ENCODE results near the gene PPP1R15A. TPM values are rescaled to one million over a fixed set of nuclear protein-coding genes. Genes with fewer than 3 reads are reported as not detected.
A peak's percentile ranks its signal among the peaks of the same experiment; 100 is the strongest.
"Not testable (repeated sequence)": the region's sequence is repeated elsewhere in the genome, so short reads cannot be mapped to it uniquely, and the experiment has no call there.

Gene PPP1R15A
- total RNA-seq, 6 donors from 2014 or later: 96.2 to 194 (median 114) TPM

DNA sequence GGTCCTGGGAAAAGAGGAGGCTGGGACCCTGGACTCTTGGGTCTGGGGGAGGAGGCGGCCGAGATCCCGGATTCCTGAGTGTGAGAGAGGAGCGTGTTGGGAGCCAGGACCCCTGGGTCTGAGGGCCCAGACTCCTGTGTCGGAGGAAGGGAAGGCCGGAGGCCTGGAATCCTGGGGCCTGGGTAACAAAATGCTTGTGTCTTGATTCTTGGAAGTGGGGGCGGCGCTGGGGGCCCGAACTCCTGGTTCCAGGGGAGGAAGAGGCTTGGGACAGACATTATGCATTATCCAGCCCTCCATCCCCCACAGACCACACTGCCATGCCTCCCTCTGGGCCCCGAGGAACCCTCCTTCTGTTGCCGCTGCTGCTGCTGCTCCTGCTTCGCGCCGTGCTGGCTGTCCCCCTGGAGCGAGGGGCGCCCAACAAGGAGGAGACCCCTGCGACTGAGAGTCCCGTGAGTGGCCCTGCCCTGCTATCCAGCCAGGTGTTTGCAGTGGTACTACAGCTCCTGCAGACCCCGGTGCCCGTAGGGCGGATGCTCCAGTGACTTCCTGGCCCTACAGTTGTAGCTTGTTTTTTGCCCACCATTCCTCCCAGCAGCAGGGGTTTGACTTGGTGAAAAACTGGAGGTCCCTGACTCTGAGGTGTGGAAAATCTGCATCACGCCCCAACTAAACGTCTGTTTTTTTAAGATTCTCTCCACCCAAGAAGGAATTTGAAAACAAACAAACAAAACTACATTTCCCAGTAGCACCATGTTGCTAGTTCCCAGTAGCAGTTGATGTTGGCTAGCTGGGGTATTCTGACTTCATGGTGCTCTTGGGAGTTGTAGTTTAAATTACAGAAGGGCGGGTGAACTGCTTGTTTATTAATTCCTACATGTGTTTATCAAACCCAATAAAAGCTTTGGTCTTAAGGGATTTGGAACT, 28.5 kb downstream of the PPP1R15A start:
- peak overlapping the region; percentile 72 to 94 (median 84) for H3K4me3 ChIP-seq
- peak overlapping the region; percentile 85 to 97 (median 94) for H3K27ac ChIP-seq
- ATAC-seq (ENCODE audit: low FRiP score in 2 of 2) (peak in 1 of 2 donors; percentile 50), DNase-seq (peak in 1 of 2 donors; percentile 73)
- WGBS, 2 donors: 7 to 10% methylated on average over 15 to 24 of the region's 24 CpGs
- no peaks in the 10 kb centered on the region for H3K9me3 ChIP-seq
- TF ChIP-seq POLR2AphosphoS5 (IDR thresholded peaks at IDR 0.05): no peak
- no peak for TF ChIP-seq CTCF (IDR thresholded peaks at IDR 0.05)
- TF ChIP-seq EP300 (IDR thresholded peaks at IDR 0.05): no peak
- TF ChIP-seq POLR2A (IDR thresholded peaks at IDR 0.05): peak in 1 of 4 donors; percentile 2
- no peaks in the 10 kb centered on the region for H3K27me3 ChIP-seq
- H3K4me1 ChIP-seq: peaks cover 30 to 44% (median 40%) of the 10 kb centered on the region in 4 donors
- peaks cover 0 to 30% (median 15%) of the 10 kb centered on the region in 4 donors for H3K36me3 ChIP-seq

DNA sequence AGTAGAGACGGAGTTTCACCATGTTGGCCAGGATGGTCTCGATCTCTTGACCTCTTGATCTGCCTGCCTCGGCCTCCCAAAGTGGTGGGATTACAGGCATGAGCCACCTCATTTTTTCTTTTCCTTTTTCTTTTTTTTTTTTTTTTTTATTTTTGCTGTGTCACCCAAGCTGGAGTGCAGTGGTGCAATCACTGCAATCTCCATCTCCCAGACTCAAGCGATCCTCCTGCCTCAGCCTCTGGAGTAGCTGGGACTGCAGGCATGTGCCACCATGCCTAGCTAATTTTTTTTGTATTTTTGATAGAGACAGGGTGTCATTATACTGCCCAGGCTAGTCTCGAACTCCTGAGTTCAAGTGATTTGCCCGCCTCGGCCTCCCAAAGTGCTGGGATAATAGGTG, 30.1 kb downstream of the PPP1R15A start:
- not testable (repeated sequence) for H3K4me3 ChIP-seq; ATAC-seq (ENCODE audit: low FRiP score in 2 of 2); H3K27ac ChIP-seq; DNase-seq; H3K9me3 ChIP-seq; H3K27me3 ChIP-seq
- WGBS, 2 donors: 90 to 97% methylated on average over 7 of the region's 7 CpGs
- Histone ChIP-seq H3K36me3 (peaks cover 0 to 46% (median 21%) of the 10 kb centered on the region in 4 donors), H3K4me1 (peaks cover 31 to 38% (median 34%) of the 10 kb centered on the region in 4 donors)

- H3K4me3 ChIP-seq; H3K9me3 ChIP-seq; H3K27me3 ChIP-seq; H3K27ac ChIP-seq; DNase-seq; ATAC-seq (ENCODE audit: low FRiP score in 2 of 2): not testable (repeated sequence)
- peaks cover 38 to 50% (median 46%) of the 10 kb centered on the region in 4 donors for H3K4me1 ChIP-seq
- peaks cover 3 to 59% (median 27%) of the 10 kb centered on the region in 4 donors for H3K36me3 ChIP-seq
These were observed 31.6 kb downstream of the PPP1R15A start for GRCh38 chr19:48903788-48904187.

GRCh38 chr19:48905664-48906063, 33.4 kb downstream of the PPP1R15A start:
- no peaks in the 10 kb centered on the region for H3K27me3 ChIP-seq
- no peak overlapping the region for H3K4me3 ChIP-seq
- peak overlapping the region; percentile 38 to 57 (median 51) for H3K27ac ChIP-seq
- TF ChIP-seq EP300 (IDR thresholded peaks at IDR 0.05) (no peak), POLR2AphosphoS5 (IDR thresholded peaks at IDR 0.05) (no peak)
- WGBS, 2 donors: 82 to 93% methylated on average over 9 to 14 of the region's 14 CpGs
- H3K9me3 ChIP-seq: no peaks in the 10 kb centered on the region
- H3K4me1 ChIP-seq: peaks cover 39 to 50% (median 48%) of the 10 kb centered on the region in 4 donors
- H3K36me3 ChIP-seq: peaks cover 9 to 78% (median 42%) of the 10 kb centered on the region in 4 donors
- DNase-seq (no peak), ATAC-seq (ENCODE audit: low FRiP score in 2 of 2) (no peak)

- ATAC-seq (ENCODE audit: low FRiP score in 2 of 2): no peak
- no peaks in the 10 kb centered on the region for H3K27me3 ChIP-seq
- TF ChIP-seq POLR2A (IDR thresholded peaks at IDR 0.05): no peak
- TF ChIP-seq EP300 (IDR thresholded peaks at IDR 0.05): no peak
- TF ChIP-seq CTCF (IDR thresholded peaks at IDR 0.05): no peak
- no peak for TF ChIP-seq POLR2AphosphoS5 (IDR thresholded peaks at IDR 0.05)
- no peaks in the 10 kb centered on the region for H3K9me3 ChIP-seq
- no peak overlapping the region for H3K4me3 ChIP-seq
- peaks cover 36 to 44% (median 41%) of the 10 kb centered on the region in 4 donors for H3K4me1 ChIP-seq
- peak overlapping the region in 2 of 4 donors; percentile 17 to 46 for H3K27ac ChIP-seq
- H3K36me3 ChIP-seq: peaks cover 9 to 85% (median 49%) of the 10 kb centered on the region in 4 donors
- WGBS, 2 donors: 95 to 98% methylated on average over 10 of the region's 10 CpGs
- DNase-seq: no peak
These were observed 34.1 kb downstream of the PPP1R15A start for GRCh38 chr19:48906324-48906723.

DNA sequence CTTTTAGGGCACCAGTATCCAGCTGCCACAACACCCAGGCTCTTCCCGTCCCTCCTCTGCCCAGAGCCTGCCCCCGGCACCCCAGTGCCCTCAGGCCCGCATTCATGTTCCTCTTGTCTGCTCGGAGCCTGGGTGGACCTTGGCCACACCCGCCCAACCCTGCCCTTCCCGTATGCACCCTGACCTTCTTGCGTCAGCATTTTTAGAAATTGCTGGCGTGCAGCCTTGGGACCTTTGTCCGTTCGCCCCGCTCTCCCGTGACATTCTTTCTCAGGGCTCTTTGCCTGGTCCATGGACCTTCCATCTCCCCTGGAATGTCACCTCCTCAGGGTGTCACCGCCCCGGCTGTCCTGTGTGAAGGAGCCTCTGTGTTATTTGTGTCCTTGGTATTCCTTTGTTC, 35.5 kb downstream of the PPP1R15A start:
- DNase-seq: peak; percentile 65 to 85

DNA sequence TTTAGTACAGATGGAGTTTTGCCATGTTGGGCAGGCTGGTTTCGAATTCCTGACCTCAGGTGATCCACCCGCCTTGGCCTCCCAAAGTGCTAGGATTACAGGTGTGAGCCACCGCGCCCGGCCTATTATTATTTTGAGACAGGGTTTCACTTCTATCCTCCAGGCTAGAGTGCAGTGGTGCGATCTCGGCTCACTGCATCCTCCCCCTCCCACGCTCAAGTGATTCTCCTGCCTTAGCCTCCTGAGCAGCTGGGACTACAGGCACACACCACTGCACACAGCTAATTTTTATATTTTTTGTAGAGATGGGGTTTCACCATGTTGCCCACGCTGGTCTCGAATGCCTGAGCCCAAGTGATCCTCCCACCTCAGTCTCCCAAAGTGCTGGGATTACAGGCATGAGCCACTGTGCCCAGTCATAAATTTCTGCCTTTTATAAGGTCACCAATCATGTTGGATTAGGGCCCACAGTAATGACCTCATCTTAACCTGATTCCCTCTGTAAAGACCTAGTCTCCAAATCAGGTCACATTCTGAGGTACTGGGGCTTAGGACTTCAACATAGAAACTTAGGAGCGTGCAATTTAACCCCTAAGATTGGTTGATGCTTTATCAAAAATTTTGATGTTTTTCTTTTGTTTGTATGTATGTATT, 37.3 kb downstream of the PPP1R15A start:
- not testable (repeated sequence) for H3K27me3 ChIP-seq; H3K4me3 ChIP-seq; DNase-seq; H3K9me3 ChIP-seq; ATAC-seq (ENCODE audit: low FRiP score in 2 of 2)
- Histone ChIP-seq H3K4me1 (peaks cover 18 to 26% (median 23%) of the 10 kb centered on the region in 4 donors), H3K36me3 (peaks cover 29 to 99% (median 73%) of the 10 kb centered on the region in 4 donors), H3K27ac (peak overlapping the region; percentile 61 to 82 (median 78))
- 95 to 97% methylated on average over 11 of the region's 11 CpGs for WGBS, 2 donors

More for the DNA sequence above, 35.5 kb downstream of the PPP1R15A start:
- 79 to 84% methylated on average over 12 to 13 of the region's 14 CpGs for WGBS, 2 donors
- H3K4me1 ChIP-seq: peaks cover 23 to 32% (median 29%) of the 10 kb centered on the region in 4 donors
- peak; percentile 70 to 81 for ATAC-seq (ENCODE audit: low FRiP score in 2 of 2)
- no peaks in the 10 kb centered on the region for H3K9me3 ChIP-seq
- peak overlapping the region; percentile 61 to 82 (median 78) for H3K27ac ChIP-seq
- H3K27me3 ChIP-seq: no peaks in the 10 kb centered on the region
- H3K4me3 ChIP-seq: no peak overlapping the region
- TF ChIP-seq POLR2AphosphoS5 (IDR thresholded peaks at IDR 0.05) (peak in 1 of 2 donors; percentile 44), POLR2A (IDR thresholded peaks at IDR 0.05) (peak in 1 of 4 donors; percentile 46), CTCF (IDR thresholded peaks at IDR 0.05) (no peak)
- H3K36me3 ChIP-seq: peaks cover 15 to 91% (median 61%) of the 10 kb centered on the region in 4 donors

Measured in upper lobe of left lung (tissue), 6 donors.